Skeletal muscle tissue (tissue), 4 donors: ENCODE data around the gene OR4P4. TPM values are rescaled to one million over a fixed set of nuclear protein-coding genes. Genes with fewer than 3 reads are reported as not detected.

Experiments
- H3K27ac ChIP-seq: one replicate; pipeline ENCODE4 v1.7.0; 2013; ENCODE audit warnings: mild to moderate bottlenecking, low read depth, low read length, inconsistent platforms
- H3K27me3 ChIP-seq, 3 donors: one replicate each; pipeline ENCODE4 v1.7.0; 2013; ENCODE audit warnings: low read length in 3 of 3; ENCODE audit not compliant: control insufficient read depth in 3 of 3, insufficient read depth in 3 of 3
- H3K36me3 ChIP-seq, 3 donors: one replicate each; pipeline ENCODE4 v1.7.0; 2013; ENCODE audit warnings: low read length in 3 of 3; ENCODE audit not compliant: control insufficient read depth in 3 of 3, insufficient read depth in 3 of 3
- H3K4me1 ChIP-seq, 3 donors: one replicate each; pipeline ENCODE4 v1.7.0; 2013; ENCODE audit warnings: low read length in 3 of 3, mild to moderate bottlenecking in 3 of 3; ENCODE audit not compliant: control insufficient read depth in 3 of 3, insufficient read depth in 3 of 3
- H3K4me3 ChIP-seq, 3 donors: one replicate each; pipeline ENCODE4 v1.7.0; 2013; ENCODE audit warnings: low read length in 3 of 3
- H3K9ac ChIP-seq, 3 donors: one replicate each; pipeline ENCODE4 v1.7.0; 2013; ENCODE audit warnings: low read length in 3 of 3, mild to moderate bottlenecking in 3 of 3, moderate library complexity in 2 of 3, low read depth in 1 of 3
- H3K9me3 ChIP-seq, 3 donors: one replicate each; pipeline ENCODE4 v1.7.0; 2013; ENCODE audit warnings: low read length in 3 of 3; ENCODE audit not compliant: control insufficient read depth in 3 of 3
- total RNA-seq: library from RNA; depleted of rRNA; stranded (reverse); fragments of >200 nt; gene quantifications from one replicate; pipeline ENCODE4 v1.2.3, GENCODE V29; 2014
- donor health status: Osteomylitis.

Gene OR4P4
- total RNA-seq, 1 donor from 2014 or later = not detected

- no peaks in the 10 kb centered on the region for H3K36me3 ChIP-seq
- H3K27me3 ChIP-seq = no peaks in the 10 kb centered on the region
- H3K4me1 ChIP-seq = no peaks in the 10 kb centered on the region
- H3K27ac ChIP-seq = no peak overlapping the region
- H3K4me3 ChIP-seq = no peak overlapping the region
- no peak overlapping the region for H3K9ac ChIP-seq
- H3K9me3 ChIP-seq = no peaks in the 10 kb centered on the region
Measured at GRCh38 chr11:55673860-55674259, 38.9 kb downstream of the OR4P4 start.

Other genes with a start within 250 kb of the OR4P4 start
- not detected for gene OR4C15, start 80.6 kb upstream of the OR4P4 start, total RNA-seq
- not detected for gene OR4C16, start 63.0 kb upstream of the OR4P4 start, total RNA-seq
- gene OR4C11, start 27.5 kb upstream of the OR4P4 start, total RNA-seq = not detected
- not detected for gene OR4S2, start 13.2 kb downstream of the OR4P4 start, total RNA-seq
- gene OR4C6, start 27.1 kb downstream of the OR4P4 start, total RNA-seq = not detected
- gene OR5D13, start 138.3 kb downstream of the OR4P4 start, total RNA-seq = not detected
- gene OR5D14, start 160.4 kb downstream of the OR4P4 start, total RNA-seq = not detected
- not detected for gene OR5L1, start 176.3 kb downstream of the OR4P4 start, total RNA-seq
- gene OR5D18, start 184.5 kb downstream of the OR4P4 start, total RNA-seq = not detected
- gene OR5L2, start 192.1 kb downstream of the OR4P4 start, total RNA-seq = not detected
- not detected for gene OR5D16, start 203.6 kb downstream of the OR4P4 start, total RNA-seq
- not detected for gene TRIM51, start 248.2 kb downstream of the OR4P4 start, total RNA-seq